NCI-H2107 (cell line): ENCODE data around the gene UBD.

Experiments
- DNase-seq: peaks from one replicate; lab custom pipeline; 2025; lab: John Stamatoyannopoulos, UW

UBD gene

GRCh38 chr6:29521006-29521680 is 38.4 kb downstream of the UBD start:
- no peak for DNase-seq

DNA sequence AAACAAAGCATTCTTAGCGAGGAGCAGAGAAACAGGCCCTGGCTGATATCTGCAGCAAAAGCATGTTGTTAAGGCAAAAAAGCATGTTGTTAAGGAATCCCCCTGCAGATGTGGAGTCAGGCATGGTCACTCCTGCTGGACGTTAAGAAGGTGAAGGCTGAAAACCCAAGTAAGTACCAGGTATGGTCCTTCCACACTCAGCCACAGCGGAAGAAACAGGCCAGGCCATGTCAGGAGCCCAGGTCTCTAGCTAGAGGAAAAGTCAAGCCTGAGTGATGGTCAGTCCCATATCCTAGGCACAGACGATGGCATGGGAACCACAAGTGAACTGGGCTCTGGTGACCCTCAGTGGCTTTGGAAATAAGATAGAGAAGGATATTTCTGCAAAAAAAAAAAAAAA is 39.3 kb downstream of the UBD start:
- DNase-seq, result no peak

GRCh38 chr6:29519291-29520010 is 40.1 kb downstream of the UBD start:
- no peak for DNase-seq

GRCh38 chr6:29517728-29518440 is 41.6 kb downstream of the UBD start:
- no peak for DNase-seq

DNA sequence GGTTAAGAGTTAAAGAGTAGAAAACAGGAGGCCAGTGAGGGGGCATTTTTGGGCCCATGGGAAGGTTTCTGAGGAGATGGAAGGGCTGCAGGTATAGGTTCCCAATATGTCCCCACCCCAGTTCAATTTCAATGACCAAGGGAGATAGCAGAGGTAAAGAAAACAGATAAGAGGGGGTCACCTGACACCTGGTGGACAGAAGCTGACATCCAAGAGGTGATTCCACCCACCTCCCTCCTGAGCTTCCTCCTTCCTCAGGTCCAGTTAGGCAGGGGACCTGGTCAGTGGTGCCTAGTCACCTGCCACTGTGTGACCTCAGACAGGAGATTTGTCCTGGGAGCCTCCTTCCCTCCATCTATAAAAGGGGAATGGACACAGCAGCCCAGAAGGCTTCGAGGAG is 42.3 kb downstream of the UBD start:
- no peak for DNase-seq

DNA sequence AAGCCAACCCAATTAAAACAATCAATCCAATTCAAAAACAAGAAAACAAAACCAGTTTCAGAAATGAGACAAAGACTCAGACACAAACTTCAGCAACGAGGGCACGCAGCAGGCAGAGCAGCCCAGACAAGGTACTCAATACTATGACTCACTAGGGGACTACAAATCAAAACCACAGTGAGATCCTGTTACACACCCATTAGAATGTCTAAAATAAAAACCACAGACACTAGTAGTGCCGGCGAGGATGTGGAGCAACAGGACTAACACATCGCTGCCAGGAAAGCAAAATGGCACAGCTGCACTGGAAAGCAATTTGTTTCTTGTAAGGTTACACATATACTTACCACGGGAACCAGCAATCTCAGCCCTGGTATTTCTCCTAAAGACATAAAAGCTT is 43.4 kb downstream of the UBD start:
- DNase-seq, result no peak

- no peak for DNase-seq
Observed at GRCh38 chr6:29510746-29511300, 48.7 kb downstream of the UBD start.

DNA sequence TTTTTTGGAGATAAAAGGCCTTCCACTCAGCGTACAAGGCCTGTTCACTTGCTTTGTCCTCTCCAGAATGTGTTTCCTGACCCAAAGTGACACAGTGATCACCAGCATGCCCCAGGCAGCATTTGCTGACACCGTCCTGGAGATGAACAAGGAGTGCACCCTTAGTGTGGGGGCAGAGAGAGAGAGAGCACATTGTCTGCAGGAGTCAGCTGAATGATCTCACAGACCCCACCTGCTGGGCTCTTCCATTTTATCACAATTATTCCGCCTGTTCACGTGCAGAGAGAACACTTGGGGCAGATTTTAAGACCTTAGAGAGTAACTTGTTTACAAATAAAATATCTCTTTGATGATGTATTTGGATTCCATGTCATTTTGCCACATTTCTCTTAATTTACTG is 49.3 kb downstream of the UBD start:
- DNase-seq, result no peak

DNA sequence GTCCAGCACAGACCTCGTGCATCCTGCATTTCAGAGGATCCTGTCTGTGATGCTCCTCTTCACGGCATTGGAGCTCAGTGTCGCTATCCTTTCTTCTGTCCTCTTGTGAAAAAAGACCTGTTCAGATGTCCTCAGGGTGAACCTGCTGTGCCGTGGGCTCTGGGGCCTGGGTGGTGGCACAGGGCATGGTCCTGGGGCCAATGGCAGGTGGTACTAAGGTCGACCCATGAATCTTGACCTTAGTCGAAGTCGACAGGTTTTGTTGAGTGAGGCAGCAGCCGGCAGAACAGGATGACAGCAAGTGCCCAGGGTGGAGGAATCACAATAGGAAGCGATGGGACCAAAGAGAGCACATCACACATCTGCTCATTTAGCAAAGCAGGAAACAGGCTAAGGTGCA is 49.8 kb downstream of the UBD start:
- no peak for DNase-seq

DNA sequence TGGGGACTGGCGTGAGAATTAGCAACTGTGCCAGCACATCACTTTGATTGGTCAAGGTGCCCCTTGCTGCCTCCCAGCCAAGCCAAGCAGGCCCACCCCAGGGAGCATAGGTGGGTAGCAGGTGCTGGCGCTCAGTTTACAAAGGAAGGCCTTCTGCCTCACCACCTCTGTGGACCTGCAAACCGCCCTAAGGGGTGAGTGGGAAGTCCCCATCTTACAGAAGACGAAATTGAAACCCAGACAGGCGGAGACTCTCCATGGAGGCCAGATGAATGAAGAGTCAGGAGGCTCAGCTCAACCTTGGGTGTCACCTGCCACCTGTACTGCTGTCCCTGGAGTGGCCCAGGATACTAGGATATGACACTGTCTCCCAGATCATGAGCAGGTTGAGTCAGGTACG is 50.3 kb downstream of the UBD start:
- no peak for DNase-seq

- DNase-seq, result no peak
Observed at GRCh38 chr6:29507319-29507718, 52.2 kb downstream of the UBD start.

GRCh38 chr6:29506446-29507067 is 53.0 kb downstream of the UBD start:
- no peak for DNase-seq

GRCh38 chr6:29505808-29506207 is 53.7 kb downstream of the UBD start:
- no peak for DNase-seq
